HCT116 (cell line): ENCODE results near the gene HOXC6. TPM values are rescaled to one million over a fixed set of nuclear protein-coding genes. Genes with fewer than 3 reads are reported as not detected.

Experiments
- ATAC-seq: fragments of 200-7000 bp; cut with Tn5 transposase; 2 replicates; pipeline ENCODE4 v1.9.1; 2020; ENCODE audit warnings: mild to moderate bottlenecking, moderate library complexity
- BruUV-seq: library from RNA; stranded (reverse); fragments of 400-500 nt; replicated peaks from 2 replicates; lab custom pipeline; 2021; lab: Mats Ljungman, UMichigan
- CTCF ChIA-PET: fragments of 300-600 bp; sonication (Branson Sonifier 250); formaldehyde crosslinking; loops from one replicate; lab custom pipeline; 2021; ENCODE audit warnings: antibody characterized with exemption; lab: Charles Lee
- POLR2A ChIA-PET: fragments of 300-600, 350-600 bp; sonication (Branson Sonifier 250); formaldehyde crosslinking; loops from one replicate; lab custom pipeline; 2021; ENCODE audit warnings: antibody characterized with exemption; lab: Charles Lee
- RAD21 ChIA-PET, 2 experiments: fragments of 300-600 bp; sonication (Branson Sonifier 250); formaldehyde crosslinking; loops; one replicate each; lab custom pipeline; 2023; ENCODE audit warnings: low total read pairs in 2 of 2; ENCODE audit not compliant: uncharacterized antibody in 2 of 2, unreplicated experiment in 2 of 2, low non-redundant PET in 1 of 2; lab: Charles Lee
- DNase-seq: peaks from one replicate; pipeline ENCODE4 v3.0.0-alpha.2; 2010; ENCODE audit warnings: low read depth, low spot score
- H2AFZ ChIP-seq: fragments of 200-600 bp; shearing (Covaris generic), sonication (generic); 2 replicates; pipeline ENCODE4 v1.6.1; 2017; ENCODE audit warnings: low read depth, mixed run types, mixed read lengths, antibody characterized with exemption, low read length; ENCODE audit not compliant: poor library complexity, severe bottlenecking
- H3K27ac ChIP-seq: 2 replicates; pipeline ENCODE4 v1.5.1; 2012; ENCODE audit warnings: low read depth, low read length
- H3K27me3 ChIP-seq: fragments of 200-600 bp; sonication (generic); 2 replicates; pipeline ENCODE4 v1.6.1; 2016; ENCODE audit warnings: mixed run types, low read length, mixed read lengths; ENCODE audit not compliant: insufficient read depth
- H3K36me3 ChIP-seq, 2 experiments: fragments of 200-500 bp in 1 of 2; fragments of 200-600 bp in 1 of 2; sonication (Bioruptor generic) in 1 of 2; sonication (generic) in 1 of 2; 2 replicates each; pipeline versions ENCODE4 v1.5.1 to v1.6.1; 2014 to 2016; ENCODE audit warnings: low read length in 2 of 2, inconsistent platforms in 1 of 2, mixed read lengths in 1 of 2, mixed run types in 1 of 2; ENCODE audit not compliant: insufficient read depth in 2 of 2, control insufficient read depth in 1 of 2
- H3K4me1 ChIP-seq, 2 experiments: fragments of 200-600 bp in 1 of 2; sonication (generic) in 1 of 2; 2 replicates each; pipeline versions ENCODE4 v1.5.1 to v1.6.1; 2012 to 2017; ENCODE audit warnings: low read length in 2 of 2, inconsistent platforms in 1 of 2, mild to moderate bottlenecking in 1 of 2, mixed read lengths in 1 of 2, mixed run types in 1 of 2, moderate library complexity in 1 of 2; ENCODE audit not compliant: insufficient read depth in 2 of 2, control insufficient read depth in 1 of 2
- H3K4me2 ChIP-seq: fragments of 200-600 bp; sonication (generic); 2 replicates; pipeline ENCODE4 v1.6.1; 2017; ENCODE audit warnings: mixed run types, low read length, mixed read lengths
- H3K4me3 ChIP-seq, 2 experiments: fragments of 200-600 bp in 1 of 2; sonication (generic) in 1 of 2; replicated peaks in 1 of 2; 2 replicates each; pipeline ENCODE4 v1.5.1; 2011 to 2016; ENCODE audit warnings: low read length in 2 of 2, control low read depth in 1 of 2, low read depth in 1 of 2, mild to moderate bottlenecking in 1 of 2, mixed read lengths in 1 of 2, mixed run types in 1 of 2
- H3K79me2 ChIP-seq: fragments of 200-600 bp; sonication (generic); 2 replicates; pipeline ENCODE4 v1.6.1; 2017; ENCODE audit warnings: mild to moderate bottlenecking, mixed run types, low read length, moderate library complexity, mixed read lengths; ENCODE audit not compliant: insufficient read depth
- H3K9ac ChIP-seq: fragments of 200-600 bp; sonication (generic); 2 replicates; pipeline ENCODE4 v1.6.1; 2016; ENCODE audit warnings: low read length, mixed read lengths
- H3K9me2 ChIP-seq: fragments of 200-600 bp; sonication (generic), shearing (Covaris generic); 2 replicates; pipeline ENCODE4 v1.6.1; 2017; ENCODE audit warnings: mixed run types, mild to moderate bottlenecking, moderate library complexity; ENCODE audit not compliant: insufficient read depth
- H3K9me3 ChIP-seq, 2 experiments: fragments of 200-500 bp in 1 of 2; fragments of 200-600 bp in 1 of 2; sonication (Bioruptor generic) in 1 of 2; sonication (generic) in 1 of 2; 2 replicates each; pipeline ENCODE4 v1.6.1; 2014 to 2017; ENCODE audit warnings: low read length in 2 of 2, mixed read lengths in 2 of 2, inconsistent platforms in 1 of 2, low read depth in 1 of 2, mild to moderate bottlenecking in 1 of 2, mixed run types in 1 of 2, moderate library complexity in 1 of 2; ENCODE audit not compliant: control insufficient read depth in 1 of 2, insufficient read depth in 1 of 2
- H4K20me1 ChIP-seq: fragments of 200-600 bp; sonication (generic), shearing (Covaris generic); 2 replicates; pipeline ENCODE4 v1.6.1; 2017; ENCODE audit warnings: mixed run types, mild to moderate bottlenecking, moderate library complexity; ENCODE audit not compliant: insufficient read depth
- ATF3 ChIP-seq: IDR thresholded peaks from 2 replicates; pipeline ENCODE4 v1.6.1; 2012
- CBX3 ChIP-seq: IDR thresholded peaks from 2 replicates; pipeline ENCODE4 v1.6.1; 2012; ENCODE audit warnings: low read depth
- EZH2phosphoT487 ChIP-seq: fragments of 200-600 bp; IDR thresholded peaks from 2 replicates; pipeline ENCODE4 v1.6.1; 2018; ENCODE audit warnings: antibody characterized with exemption, borderline replicate concordance
- FOSL1 ChIP-seq: IDR thresholded peaks from 2 replicates; pipeline ENCODE4 v1.6.1; 2012; ENCODE audit warnings: low read depth
- POLR2A ChIP-seq: IDR thresholded peaks from 2 replicates; pipeline ENCODE4 v1.7.0; 2011; ENCODE audit warnings: borderline replicate concordance; ENCODE audit not compliant: insufficient read depth, insufficient read length; ENCODE audit errors: extremely low read depth
- POLR2AphosphoS5 ChIP-seq: IDR thresholded peaks from 2 replicates; pipeline ENCODE4 v1.6.1; 2011; ENCODE audit warnings: mild to moderate bottlenecking, low read depth, low read length, moderate library complexity
- SIN3A ChIP-seq: IDR thresholded peaks from 2 replicates; pipeline ENCODE4 v1.6.1; 2012; ENCODE audit warnings: low read depth
- SP1 ChIP-seq: IDR thresholded peaks from 2 replicates; pipeline ENCODE4 v1.6.1; 2012; ENCODE audit warnings: low read depth
- SRF ChIP-seq: IDR thresholded peaks from 2 replicates; pipeline ENCODE4 v1.6.1; 2012; ENCODE audit warnings: low read depth
- YY1 ChIP-seq: IDR thresholded peaks from 2 replicates; pipeline ENCODE4 v1.6.1; 2011; ENCODE audit warnings: low read length, low read depth, moderate library complexity, mild to moderate bottlenecking; ENCODE audit not compliant: insufficient replicate concordance; ENCODE audit errors: extremely low read depth
- intact Hi-C: fragments of 100-400 bp; cut with micrococcal nuclease; formaldehyde crosslinking; loops from 2 replicates; pipeline ENCODE4 v1.10.0; 2022
- total RNA-seq: library from RNA; stranded (reverse); gene quantifications from one replicate; pipeline ENCODE4 v1.2.1, GENCODE V29; 2021; ENCODE audit not compliant: unreplicated experiment
- TF ChIP-seq, protein P1 (sequence below), 3 experiments: fragments of 200-600 bp in 1 of 3; sonication (generic) in 1 of 3; IDR thresholded peaks in 2 of 3; conservative IDR thresholded peaks in 1 of 3; 2 replicates each; pipeline ENCODE4 v1.5.1; 2012 to 2017; ENCODE audit warnings: low read depth in 2 of 3, low read length in 2 of 3, antibody characterized with exemption in 1 of 3, borderline replicate concordance in 1 of 3, control low read depth in 1 of 3, mild to moderate bottlenecking in 1 of 3, mixed read lengths in 1 of 3, mixed run types in 1 of 3, moderate library complexity in 1 of 3; ENCODE audit not compliant: insufficient read depth in 1 of 3
- TF ChIP-seq, protein P2 (sequence below): IDR thresholded peaks from 2 replicates; pipeline ENCODE4 v1.6.1; 2012; ENCODE audit warnings: low read depth

HOXC6 gene
- total RNA-seq, 1 experiment from 2014 or later = 3.1 TPM

DNA sequence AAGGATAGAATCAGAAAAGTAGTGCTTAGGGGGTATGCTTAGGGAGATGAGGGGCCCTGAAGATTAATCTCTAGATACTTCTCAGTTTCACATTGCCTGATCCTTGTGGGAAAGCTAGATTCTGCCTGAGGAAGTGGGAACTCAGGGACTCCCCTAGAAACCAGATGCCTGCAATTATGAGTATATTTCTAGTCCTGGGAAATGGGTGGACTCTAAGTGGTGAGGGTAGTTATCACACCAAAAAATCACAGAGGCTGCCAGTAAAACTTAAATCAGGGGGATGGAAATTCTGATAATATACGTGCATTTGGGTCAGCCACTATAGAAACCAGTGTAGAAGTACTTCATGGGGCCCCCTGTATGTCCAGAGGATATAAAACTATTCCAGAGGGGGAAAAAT is 43.7 kb downstream of the HOXC6 start:
- no peak overlapping the region for H2AFZ ChIP-seq
- H3K9me2 ChIP-seq = no peaks in the 10 kb centered on the region
- no peak overlapping the region for H3K9ac ChIP-seq
- TF ChIP-seq FOSL1 (no peak), SIN3A (no peak), YY1 (no peak)
- TF ChIP-seq, protein P1, sequence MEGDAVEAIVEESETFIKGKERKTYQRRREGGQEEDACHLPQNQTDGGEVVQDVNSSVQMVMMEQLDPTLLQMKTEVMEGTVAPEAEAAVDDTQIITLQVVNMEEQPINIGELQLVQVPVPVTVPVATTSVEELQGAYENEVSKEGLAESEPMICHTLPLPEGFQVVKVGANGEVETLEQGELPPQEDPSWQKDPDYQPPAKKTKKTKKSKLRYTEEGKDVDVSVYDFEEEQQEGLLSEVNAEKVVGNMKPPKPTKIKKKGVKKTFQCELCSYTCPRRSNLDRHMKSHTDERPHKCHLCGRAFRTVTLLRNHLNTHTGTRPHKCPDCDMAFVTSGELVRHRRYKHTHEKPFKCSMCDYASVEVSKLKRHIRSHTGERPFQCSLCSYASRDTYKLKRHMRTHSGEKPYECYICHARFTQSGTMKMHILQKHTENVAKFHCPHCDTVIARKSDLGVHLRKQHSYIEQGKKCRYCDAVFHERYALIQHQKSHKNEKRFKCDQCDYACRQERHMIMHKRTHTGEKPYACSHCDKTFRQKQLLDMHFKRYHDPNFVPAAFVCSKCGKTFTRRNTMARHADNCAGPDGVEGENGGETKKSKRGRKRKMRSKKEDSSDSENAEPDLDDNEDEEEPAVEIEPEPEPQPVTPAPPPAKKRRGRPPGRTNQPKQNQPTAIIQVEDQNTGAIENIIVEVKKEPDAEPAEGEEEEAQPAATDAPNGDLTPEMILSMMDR (IDR thresholded peaks at IDR 0.05 in 2 of 3, conservative IDR thresholded peaks at IDR 0.05 in 1 of 3; ENCODE audit: borderline replicate concordance in 1 of 3, insufficient read depth in 1 of 3, low read depth in 2 of 3, low read length in 2 of 3) = no peak
- intact Hi-C loops = no loop called here
- no peaks in the 10 kb centered on the region for H3K79me2 ChIP-seq
- POLR2A ChIA-PET = no interaction called here
- CTCF ChIA-PET = no interaction called here
- DNase-seq (no peak), ATAC-seq (no peak)
- no peak overlapping the region for H3K27ac ChIP-seq
- no peaks in the 10 kb centered on the region for H4K20me1 ChIP-seq
- H3K27me3 ChIP-seq = no peaks in the 10 kb centered on the region
- RAD21 ChIA-PET = no interaction called here
- no peak overlapping the region for H3K4me2 ChIP-seq
- BruUV-seq = no TSS peak
- no peak overlapping the region for H3K4me3 ChIP-seq
- no peaks in the 10 kb centered on the region for H3K4me1 ChIP-seq
- no peaks in the 10 kb centered on the region for H3K36me3 ChIP-seq
- no peaks in the 10 kb centered on the region for H3K9me3 ChIP-seq

DNA sequence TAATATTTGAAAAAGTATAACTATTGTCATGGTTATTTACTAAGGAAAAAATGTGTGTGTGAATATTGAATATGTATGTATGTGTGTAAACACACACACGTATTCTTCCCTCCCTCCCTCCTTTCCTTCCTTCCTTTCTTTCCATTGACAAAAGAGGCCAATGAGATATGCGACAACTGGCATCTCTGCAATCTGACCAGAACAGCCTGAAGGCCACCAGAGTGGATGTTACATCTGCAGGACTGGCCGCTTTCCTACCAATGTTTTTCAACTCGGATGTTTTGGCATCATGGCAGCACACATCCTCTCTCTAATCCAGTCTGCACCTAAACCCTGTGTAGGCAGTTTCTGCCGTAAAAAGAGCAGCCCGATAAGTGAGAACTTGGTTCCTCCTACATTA is 46.1 kb downstream of the HOXC6 start:
- H3K9me2 ChIP-seq = no peaks in the 10 kb centered on the region
- H3K27ac ChIP-seq = no peak overlapping the region
- H3K9me3 ChIP-seq = no peaks in the 10 kb centered on the region
- DNase-seq = no peak
- no peaks in the 10 kb centered on the region for H3K36me3 ChIP-seq
- no TSS peak for BruUV-seq
- intact Hi-C loops = no loop called here
- H2AFZ ChIP-seq = no peak overlapping the region
- no peaks in the 10 kb centered on the region for H4K20me1 ChIP-seq
- ATAC-seq = no peak
- no peak overlapping the region for H3K9ac ChIP-seq
- no peaks in the 10 kb centered on the region for H3K27me3 ChIP-seq
- ChIA-PET POLR2A (no interaction called here), CTCF (no interaction called here), RAD21 (no interaction called here)
- no peak overlapping the region for H3K4me3 ChIP-seq
- H3K4me1 ChIP-seq = no peaks in the 10 kb centered on the region
- no peaks in the 10 kb centered on the region for H3K79me2 ChIP-seq
- H3K4me2 ChIP-seq = no peak overlapping the region
- TF ChIP-seq POLR2A (no peak), EZH2phosphoT487 (no peak), YY1 (no peak), SP1 (no peak), SRF (no peak), CBX3 (no peak), POLR2AphosphoS5 (no peak), ATF3 (no peak)
- TF ChIP-seq, protein P2, sequence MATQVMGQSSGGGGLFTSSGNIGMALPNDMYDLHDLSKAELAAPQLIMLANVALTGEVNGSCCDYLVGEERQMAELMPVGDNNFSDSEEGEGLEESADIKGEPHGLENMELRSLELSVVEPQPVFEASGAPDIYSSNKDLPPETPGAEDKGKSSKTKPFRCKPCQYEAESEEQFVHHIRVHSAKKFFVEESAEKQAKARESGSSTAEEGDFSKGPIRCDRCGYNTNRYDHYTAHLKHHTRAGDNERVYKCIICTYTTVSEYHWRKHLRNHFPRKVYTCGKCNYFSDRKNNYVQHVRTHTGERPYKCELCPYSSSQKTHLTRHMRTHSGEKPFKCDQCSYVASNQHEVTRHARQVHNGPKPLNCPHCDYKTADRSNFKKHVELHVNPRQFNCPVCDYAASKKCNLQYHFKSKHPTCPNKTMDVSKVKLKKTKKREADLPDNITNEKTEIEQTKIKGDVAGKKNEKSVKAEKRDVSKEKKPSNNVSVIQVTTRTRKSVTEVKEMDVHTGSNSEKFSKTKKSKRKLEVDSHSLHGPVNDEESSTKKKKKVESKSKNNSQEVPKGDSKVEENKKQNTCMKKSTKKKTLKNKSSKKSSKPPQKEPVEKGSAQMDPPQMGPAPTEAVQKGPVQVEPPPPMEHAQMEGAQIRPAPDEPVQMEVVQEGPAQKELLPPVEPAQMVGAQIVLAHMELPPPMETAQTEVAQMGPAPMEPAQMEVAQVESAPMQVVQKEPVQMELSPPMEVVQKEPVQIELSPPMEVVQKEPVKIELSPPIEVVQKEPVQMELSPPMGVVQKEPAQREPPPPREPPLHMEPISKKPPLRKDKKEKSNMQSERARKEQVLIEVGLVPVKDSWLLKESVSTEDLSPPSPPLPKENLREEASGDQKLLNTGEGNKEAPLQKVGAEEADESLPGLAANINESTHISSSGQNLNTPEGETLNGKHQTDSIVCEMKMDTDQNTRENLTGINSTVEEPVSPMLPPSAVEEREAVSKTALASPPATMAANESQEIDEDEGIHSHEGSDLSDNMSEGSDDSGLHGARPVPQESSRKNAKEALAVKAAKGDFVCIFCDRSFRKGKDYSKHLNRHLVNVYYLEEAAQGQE = no peak
- TF ChIP-seq, protein P1 (IDR thresholded peaks at IDR 0.05 in 2 of 3, conservative IDR thresholded peaks at IDR 0.05 in 1 of 3; ENCODE audit: borderline replicate concordance in 1 of 3, insufficient read depth in 1 of 3, low read depth in 2 of 3, low read length in 2 of 3) = no peak
